CD4-positive, alpha-beta T cell treated with Interleukin-4 for 1 hour (primary cell): ENCODE results near the gene ABR.
"Not testable (repeated sequence)": the region's sequence is repeated elsewhere in the genome, so short reads cannot be mapped to it uniquely, and the experiment has no call there.

Source experiments
- DNase-seq, 2 donors: peaks; one replicate each; pipeline ENCODE4 v3.0.0-alpha.2; 2020 to 2022

The ABR gene

DNA sequence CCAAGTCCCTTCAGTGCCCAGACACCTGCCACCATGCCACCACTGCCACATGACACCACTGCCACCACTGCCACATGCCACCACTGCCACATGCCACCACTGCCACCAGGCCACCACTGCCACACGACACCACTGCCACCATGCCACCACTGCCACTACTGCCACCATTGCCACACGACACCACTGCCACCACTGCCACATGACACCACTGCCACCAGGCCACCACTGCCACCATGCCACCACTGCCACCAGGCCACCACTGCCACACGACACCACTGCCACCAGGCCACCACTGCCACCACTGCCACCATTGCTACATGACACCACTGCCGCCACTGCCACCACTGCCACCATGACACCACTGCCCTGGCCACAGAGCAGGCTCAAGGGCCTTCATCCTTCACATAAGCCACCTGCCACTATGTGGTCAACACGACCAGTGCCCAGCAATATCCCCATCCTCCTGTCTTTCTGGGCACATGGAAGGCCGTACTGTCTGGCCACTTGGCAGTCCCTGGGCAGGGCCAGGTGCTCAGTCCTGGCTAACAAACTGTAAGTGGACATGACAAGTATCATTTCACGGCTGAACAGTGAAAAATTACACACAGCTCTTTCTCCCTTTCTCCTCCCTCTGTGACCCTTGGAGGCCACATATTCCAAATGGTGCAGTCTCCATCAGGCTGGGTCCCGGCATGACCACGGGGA is 33.1 kb downstream of the ABR start:
- no peak for DNase-seq

DNA sequence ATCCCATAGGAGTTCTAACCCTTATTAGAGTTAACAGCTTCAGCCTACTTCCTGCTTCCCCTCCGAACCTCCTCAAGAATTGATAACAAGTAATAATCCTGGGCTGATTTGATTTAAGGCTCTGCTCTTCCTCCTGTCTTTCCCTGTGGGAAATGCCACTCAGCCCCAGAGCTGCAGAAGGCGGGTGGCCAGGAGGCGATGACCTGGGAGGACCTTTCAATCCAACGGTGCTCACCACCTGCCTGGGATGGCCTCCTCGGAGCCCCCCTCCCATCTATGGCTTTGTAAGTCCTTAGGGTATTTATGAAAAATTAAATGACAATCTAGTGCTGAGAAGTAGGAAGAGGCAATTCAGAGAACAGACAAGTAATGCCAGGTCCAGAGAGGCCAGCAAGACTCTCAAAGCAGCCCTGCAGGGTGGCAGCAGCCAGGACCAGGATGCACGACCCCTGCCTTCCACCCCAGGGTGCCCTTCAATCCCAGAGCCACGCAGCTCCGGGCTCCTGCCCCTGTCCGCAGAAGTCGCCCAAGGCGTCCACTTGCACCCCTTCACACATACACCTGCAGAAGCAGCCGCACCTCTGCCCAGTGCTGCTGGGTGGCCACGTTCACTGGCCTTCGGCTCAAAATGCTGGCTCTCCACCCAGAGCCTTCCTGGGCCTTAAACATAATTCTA is 34.3 kb downstream of the ABR start:
- no peak for DNase-seq

DNA sequence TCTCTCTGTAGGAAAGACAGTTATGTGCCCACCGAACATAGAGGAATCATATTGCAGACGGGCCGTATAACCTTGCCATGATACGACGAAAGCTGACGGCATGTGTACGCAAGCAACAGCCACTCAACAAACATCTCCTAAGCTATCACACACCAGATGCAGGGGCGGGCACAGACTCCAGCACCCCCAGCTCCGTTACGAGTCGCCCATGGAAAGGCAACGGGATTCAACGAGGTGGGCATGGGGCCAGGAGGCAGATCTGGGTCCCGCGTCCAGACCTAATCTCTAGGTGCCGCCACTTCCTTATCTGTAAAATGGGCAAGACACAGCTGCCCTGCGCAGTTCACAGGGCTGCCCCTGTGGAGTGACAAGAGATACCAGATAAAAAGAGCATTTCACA is 35.6 kb downstream of the ABR start:
- no peak for DNase-seq

DNA sequence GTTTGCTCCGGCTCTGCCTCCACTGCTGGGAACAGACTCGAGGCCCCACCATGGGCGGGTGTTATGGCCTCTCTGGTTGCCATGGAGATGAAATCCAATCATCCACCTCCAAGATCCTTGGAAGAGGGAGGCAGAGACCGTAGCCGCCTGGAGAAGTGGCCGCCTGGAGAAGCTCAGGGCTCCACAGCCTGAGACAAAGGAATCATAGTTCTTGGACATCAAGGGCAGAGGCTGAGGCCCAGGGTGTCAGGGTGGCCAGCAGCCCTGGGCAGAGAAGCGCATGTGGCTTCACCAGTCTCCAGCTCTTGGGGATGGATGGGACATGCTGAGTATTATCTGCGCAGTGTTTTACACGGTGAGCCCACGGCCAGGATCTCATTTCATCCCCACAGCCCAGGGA is 36.2 kb downstream of the ABR start:
- DNase-seq, result no peak

DNA sequence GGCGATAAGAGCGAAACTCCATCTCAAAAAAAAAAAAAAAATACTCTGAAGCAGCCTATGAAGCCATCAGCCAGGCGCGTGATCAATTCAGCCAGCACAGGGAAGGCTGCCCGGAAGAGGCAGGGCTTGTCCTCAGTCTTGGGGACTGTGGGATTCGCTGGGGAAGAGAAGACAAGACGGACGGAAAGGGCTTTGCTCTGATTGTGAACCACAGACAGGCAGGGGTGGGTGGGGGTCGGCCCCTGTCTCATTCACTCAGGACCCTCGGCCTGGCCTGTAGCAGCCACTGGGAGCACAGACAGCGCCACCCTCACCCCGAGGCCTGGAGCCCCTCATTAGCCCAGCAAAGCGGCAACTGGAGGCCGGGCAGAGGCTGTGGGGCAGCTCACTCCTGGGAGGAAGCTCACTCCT is 37.2 kb downstream of the ABR start:
- no peak for DNase-seq

DNA sequence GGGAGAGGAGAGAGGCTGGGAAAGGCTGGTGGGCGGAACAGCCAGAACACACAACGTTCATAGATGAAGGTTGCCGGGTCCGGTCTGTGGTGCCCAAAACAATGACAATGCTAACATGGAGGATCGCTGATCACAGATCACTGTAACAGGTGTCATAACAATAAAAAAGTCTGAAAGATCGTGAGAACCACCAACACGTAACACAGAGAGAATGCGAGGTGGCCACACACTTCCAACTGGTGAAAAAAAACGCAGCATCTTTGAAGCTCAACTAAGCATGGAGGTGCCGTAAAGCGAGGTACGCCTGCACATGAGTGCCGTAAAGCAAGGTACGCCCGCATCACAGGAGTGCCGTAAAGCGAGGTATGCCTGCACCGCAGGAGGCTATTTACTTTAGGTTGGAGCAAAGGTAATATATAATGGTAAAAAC is 42.3 kb downstream of the ABR start:
- DNase-seq, result peak; percentile 30 to 47

DNA sequence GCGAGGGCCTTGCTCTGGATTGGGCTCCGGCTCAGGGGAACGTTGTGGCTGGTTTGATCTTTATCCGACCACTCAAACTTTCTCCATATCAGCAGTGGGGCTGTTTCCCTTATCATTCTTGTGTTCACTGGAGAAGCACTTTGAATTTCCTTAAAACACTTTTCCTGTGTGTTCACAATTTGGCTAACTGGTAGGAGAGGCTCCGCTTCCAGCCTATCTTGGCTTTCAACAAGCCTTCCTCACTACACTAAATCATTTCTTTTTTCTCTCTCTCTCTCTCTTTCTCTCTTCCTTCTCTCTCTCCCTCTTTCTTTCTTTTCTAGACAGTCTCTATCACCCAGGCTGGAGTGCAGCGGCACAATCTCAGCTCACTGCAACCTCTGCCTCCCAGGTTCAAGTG is 43.0 kb downstream of the ABR start:
- DNase-seq, result no peak

DNA sequence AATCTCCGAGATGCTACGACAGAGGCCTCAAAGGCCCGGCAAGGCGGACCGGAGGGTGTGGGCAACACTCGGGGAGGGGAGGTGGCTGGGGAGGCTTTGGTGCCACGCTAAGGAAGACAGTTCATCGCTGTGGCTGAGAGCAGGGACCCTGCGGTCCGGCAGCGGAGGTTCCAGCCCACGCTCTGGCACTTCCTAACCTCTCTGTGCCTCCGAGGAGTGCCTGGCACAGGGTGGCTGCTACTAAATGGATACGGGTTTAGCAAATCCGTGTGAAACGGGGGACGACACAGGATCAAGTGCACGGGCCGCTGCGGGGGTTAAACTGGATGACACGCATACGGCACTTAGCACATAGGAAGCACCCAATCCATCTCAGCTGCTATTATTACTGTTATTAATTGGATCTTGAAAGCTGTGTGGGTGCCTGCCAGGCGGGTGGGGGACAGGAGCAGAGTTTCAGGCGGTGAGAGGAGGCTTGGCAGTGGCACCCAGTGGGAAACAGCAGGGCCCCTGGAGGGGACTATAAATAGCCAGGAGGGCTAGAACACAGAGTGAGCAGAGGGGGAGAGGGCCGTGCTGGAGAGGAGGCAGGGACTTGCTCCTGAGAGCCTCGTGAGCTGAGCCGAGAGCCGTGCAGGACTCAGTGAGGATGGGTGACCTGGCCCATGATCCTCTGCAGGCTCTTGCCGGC is 45.0 kb downstream of the ABR start:
- no peak for DNase-seq

DNA sequence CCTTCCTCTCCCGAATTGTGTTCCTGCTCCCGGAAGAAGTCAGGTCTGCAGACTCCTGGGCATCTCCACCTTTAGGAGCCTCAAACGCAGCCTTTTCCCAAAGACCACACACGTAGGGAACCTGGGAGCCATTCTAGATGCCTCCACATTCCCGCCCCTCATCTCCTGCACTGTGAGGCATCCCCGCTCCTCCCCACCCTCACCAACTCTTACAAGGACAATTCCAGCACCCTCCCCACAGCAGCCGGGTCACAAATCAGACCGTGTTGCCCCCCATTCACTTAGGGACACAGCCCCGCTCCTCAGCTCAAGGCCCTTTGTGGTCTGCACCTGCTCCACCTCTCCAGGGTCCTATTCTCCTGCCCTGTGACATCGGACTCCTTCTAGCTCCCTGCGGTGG is 49.6 kb downstream of the ABR start:
- no peak for DNase-seq

DNA sequence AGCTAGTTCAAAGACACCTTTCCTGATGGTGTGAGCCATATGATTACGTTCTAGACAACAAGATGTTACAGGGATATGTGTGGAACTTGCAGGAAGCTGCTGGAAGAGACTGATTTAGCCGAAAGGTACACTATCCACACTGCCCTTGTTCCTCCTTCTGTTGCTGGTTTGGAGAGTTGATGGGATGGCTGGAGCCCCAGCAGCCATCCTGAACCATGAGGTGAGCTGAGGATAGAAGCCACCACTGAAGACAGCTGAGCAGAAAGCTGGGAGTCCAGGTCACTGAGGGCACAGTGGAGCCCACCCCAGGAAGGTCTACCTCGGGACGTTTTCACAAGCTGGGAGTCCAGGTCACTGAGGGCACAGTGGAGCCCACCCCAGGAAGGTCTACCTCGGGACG is 51.3 kb downstream of the ABR start:
- DNase-seq, result not testable (repeated sequence)

DNA sequence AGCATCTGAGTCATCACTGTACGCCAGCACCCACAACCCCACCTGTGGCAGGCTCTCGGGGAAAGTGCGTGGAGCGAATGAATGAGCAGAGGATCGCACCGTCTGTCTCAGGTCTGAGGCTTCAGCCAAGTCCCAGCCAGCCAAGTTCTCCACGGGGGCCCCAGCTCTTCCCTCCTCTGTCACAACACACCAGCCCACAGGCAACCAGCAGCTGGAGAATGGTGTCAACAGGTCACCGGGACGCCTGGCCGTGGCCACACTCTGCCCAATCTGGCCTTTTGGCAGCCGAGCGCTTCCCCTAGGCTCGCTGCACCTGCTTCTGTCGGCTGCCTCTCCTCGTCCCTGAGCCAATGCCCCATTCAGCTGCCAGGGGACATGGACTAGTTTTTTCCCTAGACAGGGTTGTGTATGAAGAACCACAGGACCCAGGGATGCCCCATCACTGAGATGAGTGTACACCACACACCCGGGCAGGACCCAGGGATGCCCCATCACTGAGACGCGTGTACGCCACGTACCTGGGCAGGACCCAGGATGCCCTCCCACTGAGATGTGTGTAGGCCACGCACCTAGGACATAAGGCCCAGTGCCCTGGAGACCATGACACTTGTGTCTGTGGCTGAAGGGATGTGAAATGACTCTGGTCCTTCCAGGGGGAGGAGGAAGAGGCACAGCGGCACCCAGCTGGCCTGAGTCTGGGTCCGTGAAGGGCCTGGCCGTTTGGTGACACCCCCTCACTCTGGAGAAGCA is 52.8 kb downstream of the ABR start:
- DNase-seq, result no peak

DNA sequence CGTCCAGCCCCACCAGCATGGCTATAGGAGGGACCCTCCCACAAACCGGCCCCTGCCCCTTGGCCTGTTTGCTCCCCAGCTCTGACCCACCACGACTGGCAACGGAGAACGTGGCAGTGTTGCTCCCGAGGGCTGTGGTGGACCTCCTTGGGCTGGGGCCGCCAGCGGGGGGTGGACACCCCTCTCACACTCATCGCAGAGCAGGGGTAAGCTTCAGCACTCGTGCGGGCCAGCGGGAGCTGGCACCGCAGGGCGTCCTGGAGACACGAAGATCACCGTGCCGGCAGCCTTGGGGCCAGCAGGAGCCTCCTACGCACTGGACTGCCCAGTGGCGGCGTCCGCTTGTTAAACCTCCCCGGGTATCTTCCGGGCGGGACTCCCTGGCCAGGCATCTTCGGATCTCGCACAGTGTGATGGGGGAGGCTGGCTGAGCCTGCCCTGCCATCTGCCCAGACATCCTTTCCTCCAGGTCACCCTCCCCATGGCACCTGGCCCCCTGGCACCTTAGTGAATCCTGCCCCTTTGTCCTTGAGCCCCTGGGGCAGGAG is 53.5 kb downstream of the ABR start:
- no peak for DNase-seq

DNA sequence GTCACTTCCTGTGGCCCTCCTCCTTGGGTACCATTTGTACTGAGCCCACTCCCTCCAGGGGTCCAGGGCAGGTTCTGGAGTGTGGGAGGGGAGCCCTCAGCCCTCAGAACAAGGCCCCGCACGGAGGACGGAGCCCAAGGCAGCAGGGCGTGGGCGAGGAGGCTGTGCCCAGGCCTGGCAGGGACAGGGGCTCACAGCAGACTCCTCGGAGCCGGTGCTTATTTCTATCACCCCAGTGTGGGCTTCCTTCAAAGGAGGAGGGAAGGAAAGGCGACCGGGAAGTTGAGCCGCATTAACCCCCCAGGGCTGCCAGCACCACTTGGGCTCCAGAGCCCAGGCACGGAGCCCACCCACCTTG is 54.0 kb downstream of the ABR start:
- no peak for DNase-seq

DNA sequence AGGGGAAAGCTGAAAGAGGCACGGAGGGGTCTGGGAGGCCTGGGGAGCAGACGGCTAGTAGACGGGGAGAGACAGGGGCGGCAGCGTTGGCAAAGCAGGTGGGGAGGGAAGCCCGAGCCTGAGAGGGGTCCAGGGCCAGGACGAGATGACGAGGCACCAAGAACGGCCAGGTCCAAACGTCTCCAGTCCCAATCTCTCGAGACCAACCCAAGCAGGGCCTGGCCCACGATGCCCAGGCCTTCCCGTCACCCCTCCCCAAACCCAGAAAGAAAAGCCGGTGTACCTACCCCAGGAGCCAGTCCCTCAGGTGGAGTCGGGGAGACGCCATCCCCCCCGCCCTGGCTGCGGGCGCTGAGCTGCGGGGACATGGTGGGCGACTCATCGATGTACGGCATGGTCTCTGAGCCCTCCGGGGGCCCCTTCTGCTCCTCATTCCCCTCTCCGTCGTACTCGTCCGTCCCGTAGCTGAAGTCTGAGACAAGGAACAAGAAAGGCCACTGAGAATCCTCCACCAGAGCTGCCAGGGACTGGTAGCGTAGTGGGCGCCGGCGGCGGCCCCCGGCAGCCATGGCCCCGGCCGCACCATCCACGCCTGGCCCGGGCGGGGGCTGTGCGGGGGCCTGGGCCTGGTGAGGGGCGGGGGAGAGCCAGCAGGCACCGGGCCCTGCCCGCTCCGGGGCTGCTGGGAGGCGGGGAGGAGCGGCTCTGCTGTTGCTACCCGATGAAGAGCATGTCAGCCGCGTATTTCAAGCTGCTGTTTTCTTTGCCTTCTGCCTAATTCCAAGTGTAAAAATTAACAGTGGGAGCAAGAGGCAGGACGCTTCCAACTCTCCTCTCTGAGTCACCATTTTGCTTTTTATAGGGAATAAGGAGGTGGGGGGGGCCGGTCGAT is 54.6 kb downstream of the ABR start:
- DNase-seq, result no peak

DNA sequence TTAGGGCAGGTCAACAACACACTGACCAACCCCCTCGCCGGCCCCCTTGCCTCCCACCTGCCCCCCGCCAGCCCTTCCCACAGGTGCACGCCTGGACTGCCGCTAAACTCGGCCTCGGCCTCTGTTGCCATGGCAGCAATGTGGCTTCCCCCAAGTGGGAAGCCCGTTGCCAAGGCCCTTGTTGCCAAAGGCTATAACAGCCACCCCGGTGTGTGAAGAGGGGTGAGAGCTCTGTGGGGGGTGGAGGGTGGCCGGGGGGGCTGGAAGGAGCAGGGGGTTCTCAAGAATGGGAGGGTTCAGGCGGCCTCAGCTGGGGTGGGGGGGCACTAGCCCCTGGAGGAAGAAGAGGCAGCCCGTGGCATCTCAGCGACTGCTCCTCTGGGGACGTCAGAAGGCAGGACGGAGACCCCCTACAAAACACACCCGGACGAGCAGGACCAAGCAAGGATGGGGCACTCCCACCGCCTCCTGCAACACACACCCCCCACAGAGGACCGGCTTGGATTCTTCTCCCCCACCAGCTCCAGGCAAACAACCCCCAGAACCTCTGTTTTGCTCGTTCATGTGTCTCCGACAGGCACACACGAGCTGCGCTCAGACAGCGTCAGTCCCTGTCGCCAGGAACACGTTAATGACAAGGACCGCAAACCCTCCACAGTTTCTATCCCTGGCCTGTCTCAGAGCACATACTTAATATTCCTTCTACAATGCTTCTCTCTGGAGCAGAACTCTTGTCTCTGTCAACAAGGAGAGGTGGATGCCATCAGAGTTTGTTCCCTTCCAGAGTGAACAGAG is 55.7 kb downstream of the ABR start:
- no peak for DNase-seq

DNA sequence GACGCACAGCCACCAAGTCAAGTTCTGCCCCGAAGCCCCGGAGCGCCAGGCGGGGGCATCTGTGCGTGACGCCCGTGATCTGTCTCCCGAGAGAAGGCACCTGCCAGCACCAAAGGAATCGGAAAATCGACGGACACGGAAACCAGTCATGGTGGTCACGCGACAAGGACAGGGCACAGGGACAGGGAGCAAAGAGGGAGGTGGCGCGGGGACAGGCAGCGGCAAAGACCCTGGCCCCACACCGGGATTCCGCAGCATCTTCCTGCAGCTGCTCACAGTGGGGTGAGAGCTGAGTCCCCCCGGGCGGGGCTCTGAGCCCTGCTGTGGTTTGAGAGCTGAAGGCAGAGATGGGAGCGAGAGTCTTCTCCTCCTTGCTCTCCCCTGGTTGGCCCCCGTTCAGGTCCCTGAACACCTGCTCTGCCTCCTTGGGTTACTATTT is 56.4 kb downstream of the ABR start:
- DNase-seq, result no peak

DNA sequence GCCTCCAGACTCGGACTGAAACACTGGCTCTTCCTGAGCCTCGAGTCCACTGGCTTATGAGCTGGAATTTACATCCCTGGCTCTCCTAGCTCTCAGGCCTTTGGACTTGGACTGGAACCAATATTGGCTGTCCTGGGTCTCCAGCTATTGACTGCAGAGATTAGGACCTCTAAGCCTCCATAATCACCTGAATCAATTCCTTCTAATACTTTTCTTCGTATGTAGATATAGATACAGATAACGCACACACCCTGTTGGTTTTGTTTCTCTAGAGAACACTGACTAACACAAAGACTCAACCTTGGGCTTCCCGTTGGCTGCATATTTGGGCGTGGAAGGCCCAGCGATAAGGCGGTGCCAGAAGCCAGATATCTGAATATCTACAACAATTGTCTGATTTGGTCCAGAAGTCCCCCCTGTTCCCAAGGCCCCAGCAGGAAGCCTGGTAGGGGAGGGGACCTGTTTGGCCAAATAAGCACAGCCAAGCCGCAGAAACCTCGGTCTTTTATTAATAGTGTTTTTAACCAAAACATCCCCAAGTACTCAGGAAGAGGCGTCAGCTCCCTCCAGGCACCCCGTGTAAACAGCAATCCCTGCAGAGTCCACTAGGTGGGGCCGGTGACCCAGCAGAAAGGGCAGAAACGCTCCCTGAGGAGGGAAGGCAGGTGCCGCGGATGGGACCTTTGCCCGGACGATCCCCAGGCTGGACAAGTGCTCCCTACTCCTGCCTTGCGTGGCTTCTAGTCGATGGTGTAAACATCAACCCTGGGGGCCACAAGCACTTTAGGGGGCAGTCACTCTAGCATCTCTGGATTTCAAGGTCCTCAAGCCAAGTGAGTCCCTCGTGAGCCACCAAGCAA is 57.0 kb downstream of the ABR start:
- peak; percentile 78 to 83 for DNase-seq

DNA sequence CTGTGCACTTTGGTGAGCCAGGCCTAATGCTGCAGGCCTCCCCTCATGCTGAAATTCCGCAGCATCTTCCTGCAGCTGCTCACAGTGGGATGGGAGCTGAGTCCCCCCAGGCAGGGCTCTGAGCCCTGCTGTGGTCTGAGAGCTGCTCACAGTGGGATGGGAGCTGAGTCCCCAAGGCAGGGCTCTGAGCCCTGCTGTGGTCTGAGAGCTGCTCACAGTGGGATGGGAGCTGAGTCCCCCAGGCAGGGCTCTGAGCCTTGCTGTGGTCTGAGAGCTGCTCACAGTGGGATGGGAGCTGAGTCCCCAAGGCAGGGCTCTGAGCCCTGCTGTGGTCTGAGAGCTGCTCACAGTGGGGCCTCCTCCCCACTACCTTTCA is 58.4 kb downstream of the ABR start:
- DNase-seq, result not testable (repeated sequence)

DNA sequence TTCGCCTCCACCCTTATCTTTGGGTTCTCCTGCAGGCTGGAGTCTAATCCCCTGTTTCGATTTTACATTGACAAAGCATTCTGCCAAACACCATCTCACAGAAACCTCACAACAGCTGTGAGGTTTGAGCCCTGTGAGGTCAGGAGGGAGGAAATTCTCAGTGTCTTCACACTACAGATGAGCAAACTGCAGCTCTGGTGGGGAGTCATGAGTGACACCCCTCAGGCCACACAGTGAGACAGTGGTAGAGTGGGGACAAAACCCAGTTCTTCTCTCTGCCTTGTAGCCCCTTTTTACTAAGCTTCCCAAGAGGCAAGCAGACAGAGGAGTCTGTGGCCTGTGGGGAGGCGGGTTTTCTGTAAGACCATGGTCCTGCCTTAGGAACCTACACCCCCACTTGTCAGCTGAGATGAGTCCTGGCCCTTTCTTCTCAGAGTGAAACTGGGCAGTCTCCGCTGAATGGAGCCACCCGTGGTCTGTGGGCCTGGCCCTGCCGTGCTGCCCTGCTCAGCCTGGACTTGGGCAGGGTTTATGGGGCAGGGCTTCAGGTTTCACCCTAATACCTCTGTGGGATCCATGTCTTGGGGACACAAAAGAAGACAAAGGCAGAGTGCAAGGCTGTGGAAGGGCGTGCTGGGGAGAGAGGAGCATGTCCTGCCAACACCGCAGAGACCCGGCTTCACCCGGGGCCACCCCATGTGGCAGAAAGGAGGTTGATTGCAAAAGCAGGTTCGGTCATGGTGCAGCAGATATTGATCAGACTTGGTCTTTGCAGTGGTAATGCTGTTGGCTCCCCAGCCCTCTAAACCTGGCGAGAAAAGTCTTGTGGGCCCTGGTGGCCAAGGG is 59.0 kb downstream of the ABR start:
- DNase-seq, result peak in 1 of 2 donors; percentile 31
